Panc1 (cell line): ENCODE results near the gene MAPK1IP1L.

Source experiments
- CTCF ChIP-seq: fragments of 450-650 bp; IDR thresholded peaks from 2 replicates; pipeline ENCODE4 v1.5.1; 2017; ENCODE audit warnings: mild to moderate bottlenecking
- POLR2AphosphoS5 ChIP-seq: IDR thresholded peaks from 2 replicates; pipeline ENCODE4 v1.6.1; 2012; ENCODE audit warnings: mild to moderate bottlenecking, low read depth, low read length, moderate library complexity
- REST ChIP-seq, 2 experiments: IDR thresholded peaks; 2 replicates each; pipeline ENCODE4 v1.6.1; 2011 to 2012; ENCODE audit warnings: low read depth in 2 of 2, control low read depth in 1 of 2, low read length in 1 of 2, mild to moderate bottlenecking in 1 of 2, moderate library complexity in 1 of 2; ENCODE audit not compliant: insufficient read depth in 1 of 2
- SIN3A ChIP-seq: IDR thresholded peaks from 2 replicates; pipeline ENCODE4 v1.6.1; 2012; ENCODE audit warnings: low read depth, mild to moderate bottlenecking, low read length, moderate library complexity, borderline replicate concordance; ENCODE audit not compliant: insufficient read depth
- TCF7L2 ChIP-seq: IDR thresholded peaks from 2 replicates; pipeline ENCODE4 v1.6.1; 2011; ENCODE audit warnings: mild to moderate bottlenecking, low read depth, low read length, inconsistent platforms

- TF ChIP-seq CTCF: no peak
- no peak for TF ChIP-seq SIN3A
- no peak for TF ChIP-seq TCF7L2
- TF ChIP-seq REST (IDR thresholded peaks at IDR 0.05; ENCODE audit: insufficient read depth in 1 of 2, low read depth in 2 of 2, low read length in 1 of 2): no peak
- TF ChIP-seq POLR2AphosphoS5: no peak
Measured at GRCh38 chr14:55075628-55076175, 24.3 kb downstream of the MAPK1IP1L start.
